ENCODE results near the gene ZBTB11. TPM values are rescaled to one million over a fixed set of nuclear protein-coding genes. Genes with fewer than 3 reads are reported as not detected.
"Not testable (repeated sequence)": the region's sequence is repeated elsewhere in the genome, so short reads cannot be mapped to it uniquely, and the experiment has no call there.

The ZBTB11 gene
- total RNA-seq, 1 experiment from 2014 or later = 20.4 TPM

- H3K9me3 ChIP-seq (ENCODE audit: control insufficient read depth in 1 of 2, insufficient read depth in 1 of 2, low read depth in 1 of 2, low read length in 2 of 2) = no peaks in the 10 kb centered on the region
- no peaks in the 10 kb centered on the region for H3K27me3 ChIP-seq (ENCODE audit: insufficient read depth, low read length)
- BruUV-seq (replicated peaks) = no TSS peak
- no peak for TF ChIP-seq EZH2phosphoT487 (IDR thresholded peaks at IDR 0.05; ENCODE audit: borderline replicate concordance)
- no peak for TF ChIP-seq ELF1 (IDR thresholded peaks at IDR 0.05; ENCODE audit: borderline replicate concordance, low read depth)
- TF ChIP-seq CBX3 (IDR thresholded peaks at IDR 0.05; ENCODE audit: low read depth) = no peak
- no peak for TF ChIP-seq JUND (IDR thresholded peaks at IDR 0.05)
- TF ChIP-seq SRF (IDR thresholded peaks at IDR 0.05; ENCODE audit: low read depth) = no peak
- no peak for TF ChIP-seq YY1 (IDR thresholded peaks at IDR 0.05; ENCODE audit: extremely low read depth, insufficient replicate concordance, low read depth, low read length)
- no peak for TF ChIP-seq MAX (IDR thresholded peaks at IDR 0.05)
- TF ChIP-seq RAD21 (IDR thresholded peaks at IDR 0.05; ENCODE audit: low read depth) = no peak
- no peak for TF ChIP-seq ZNF274 (IDR thresholded peaks at IDR 0.05; ENCODE audit: low read depth, low read length)
- TF ChIP-seq POLR2AphosphoS5 (IDR thresholded peaks at IDR 0.05; ENCODE audit: low read depth, low read length) = no peak
- no peak overlapping the region; the same call in 1 of the 2 replicates for H3K27ac ChIP-seq (ENCODE audit: low read depth, low read length)
- CTCF ChIA-PET = no interaction called here
- H3K79me2 ChIP-seq (ENCODE audit: insufficient read depth, low read length) = peaks cover 65% of the 10 kb centered on the region
- ATAC-seq = no peak
- POLR2A ChIA-PET = no interaction called here
- H3K36me3 ChIP-seq (ENCODE audit: control insufficient read depth in 1 of 2, insufficient read depth in 2 of 2, low read length in 2 of 2) = peaks cover 43 to 57% of the 10 kb centered on the region in 2 experiments
- RAD21 ChIA-PET (ENCODE audit: low non-redundant PET in 1 of 2, low total read pairs in 2 of 2, uncharacterized antibody in 2 of 2, unreplicated experiment in 2 of 2) = no interaction called here
- H3K4me2 ChIP-seq (ENCODE audit: low read length) = no peak overlapping the region
- DNase-seq (ENCODE audit: low read depth, low spot score) = no peak
- peaks cover 9 to 20% of the 10 kb centered on the region in 2 experiments; a peak in 3 of 4 replicates for H3K4me1 ChIP-seq (ENCODE audit: control insufficient read depth in 1 of 2, insufficient read depth in 2 of 2, low read length in 2 of 2)
- no peak overlapping the region for H3K4me3 ChIP-seq (replicated peaks in 1 of 2; ENCODE audit: low read depth in 1 of 2, low read length in 2 of 2)
- H3K9ac ChIP-seq (ENCODE audit: low read length) = no peak overlapping the region
- H3K9me2 ChIP-seq (ENCODE audit: insufficient read depth) = no peaks in the 10 kb centered on the region
- H4K20me1 ChIP-seq (ENCODE audit: insufficient read depth) = peaks cover 40% of the 10 kb centered on the region
- no peak overlapping the region for H2AFZ ChIP-seq (ENCODE audit: low read depth, low read length, poor library complexity, severe bottlenecking)
- intact Hi-C loops (cut with micrococcal nuclease) = no loop called here
These were observed 3.5 kb upstream of the ZBTB11 start for GRCh38 chr3:101680466-101680865.

- Histone ChIP-seq H4K20me1 (ENCODE audit: insufficient read depth) (peaks cover 34% of the 10 kb centered on the region), H3K36me3 (ENCODE audit: control insufficient read depth in 1 of 2, insufficient read depth in 2 of 2, low read length in 2 of 2) (peaks cover 37 to 40% of the 10 kb centered on the region in 2 experiments), H3K4me1 (ENCODE audit: control insufficient read depth in 1 of 2, insufficient read depth in 2 of 2, low read length in 2 of 2) (peaks cover 7 to 25% of the 10 kb centered on the region in 2 experiments; a peak in 3 of 4 replicates), H3K79me2 (ENCODE audit: insufficient read depth, low read length) (peaks cover 65% of the 10 kb centered on the region)
- H2AFZ ChIP-seq (ENCODE audit: low read depth, low read length, poor library complexity, severe bottlenecking); ATAC-seq; intact Hi-C loops (cut with micrococcal nuclease); H3K4me3 ChIP-seq (replicated peaks in 1 of 2; ENCODE audit: low read depth in 1 of 2, low read length in 2 of 2); DNase-seq (ENCODE audit: low read depth, low spot score); H3K9me3 ChIP-seq (ENCODE audit: control insufficient read depth in 1 of 2, insufficient read depth in 1 of 2, low read depth in 1 of 2, low read length in 2 of 2); H3K27ac ChIP-seq (ENCODE audit: low read depth, low read length); H3K4me2 ChIP-seq (ENCODE audit: low read length); H3K9me2 ChIP-seq (ENCODE audit: insufficient read depth); H3K9ac ChIP-seq (ENCODE audit: low read length); H3K27me3 ChIP-seq (ENCODE audit: insufficient read depth, low read length); RAD21 ChIA-PET (ENCODE audit: low non-redundant PET in 1 of 2, low total read pairs in 2 of 2, uncharacterized antibody in 2 of 2, unreplicated experiment in 2 of 2); BruUV-seq (replicated peaks): not testable (repeated sequence)
- CTCF ChIA-PET = interaction anchor here (2.8 kb wide), 1 partner anchor 29 kb away, joined by 11 read pairs; no protein-coding TSS in a partner anchor
- POLR2A ChIA-PET = interaction anchor here (4.7 kb wide), 1 partner anchor 7 kb away, joined by 45 read pairs; the partner anchor contains the start of gene RPL24
These were observed 1.9 kb upstream of the ZBTB11 start for GRCh38 chr3:101678837-101679236.
